GM19467 (cell line): ENCODE measurements around the gene ABCC1.
"Not testable (repeated sequence)": the region's sequence is repeated elsewhere in the genome, so short reads cannot be mapped to it uniquely, and the experiment has no call there.

ENCODE experiments used
- ATAC-seq: cut with Tn5 transposase; IDR thresholded peaks from one replicate; pipeline ENCODE4 v1.9.1; 2021; ENCODE audit warnings: mild to moderate bottlenecking, moderate library complexity; ENCODE audit not compliant: unreplicated experiment

The ABCC1 gene

DNA sequence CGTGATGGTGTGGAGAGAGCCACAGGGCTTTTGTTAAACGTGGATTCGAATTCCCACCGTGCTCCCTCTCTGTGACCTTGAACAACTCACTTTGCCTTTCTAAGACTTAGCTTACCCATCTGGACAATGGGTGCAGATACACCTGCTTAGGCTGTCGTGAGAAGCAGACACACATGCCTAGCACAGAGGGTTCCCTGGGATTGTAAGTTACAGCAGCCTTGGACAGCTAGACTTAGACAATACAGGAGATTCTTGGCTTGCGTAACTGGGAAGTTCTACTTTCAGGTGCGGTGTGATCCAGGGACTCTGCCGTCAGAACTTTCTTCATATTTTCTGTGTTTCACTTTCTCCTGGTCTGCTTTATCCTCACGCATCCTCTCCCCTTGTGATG lies 127.0 kb downstream of the ABCC1 start:
- ATAC-seq = no peak

DNA sequence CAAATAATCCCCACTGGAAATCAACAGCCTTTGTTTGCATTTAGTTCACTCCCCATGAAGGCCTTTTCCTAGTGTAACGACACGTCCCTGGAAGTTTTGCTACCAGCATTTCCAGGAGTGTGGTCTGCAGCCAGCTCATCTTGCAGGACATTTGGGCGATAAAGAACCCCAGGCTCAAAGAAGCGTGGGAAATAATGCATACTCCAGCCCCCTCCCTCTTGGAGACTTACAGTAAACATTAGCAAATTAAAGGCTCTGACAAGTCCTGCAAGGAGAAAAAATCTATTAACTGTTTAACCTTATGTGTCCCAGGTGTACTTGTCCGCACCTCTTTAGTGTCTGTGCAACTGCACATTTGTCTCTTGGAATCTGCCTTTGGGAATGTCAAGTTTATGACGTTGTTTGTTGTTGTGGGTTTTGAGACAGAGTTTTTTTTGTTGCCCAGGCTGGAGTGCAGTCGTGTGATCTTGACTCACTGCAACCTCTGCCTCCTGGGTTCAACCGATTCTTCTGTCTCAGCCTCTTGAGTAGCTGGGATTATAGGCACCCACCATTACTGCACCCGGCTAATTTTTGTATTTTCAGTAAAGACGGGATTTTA lies 131.1 kb downstream of the ABCC1 start:
- ATAC-seq = no peak

DNA sequence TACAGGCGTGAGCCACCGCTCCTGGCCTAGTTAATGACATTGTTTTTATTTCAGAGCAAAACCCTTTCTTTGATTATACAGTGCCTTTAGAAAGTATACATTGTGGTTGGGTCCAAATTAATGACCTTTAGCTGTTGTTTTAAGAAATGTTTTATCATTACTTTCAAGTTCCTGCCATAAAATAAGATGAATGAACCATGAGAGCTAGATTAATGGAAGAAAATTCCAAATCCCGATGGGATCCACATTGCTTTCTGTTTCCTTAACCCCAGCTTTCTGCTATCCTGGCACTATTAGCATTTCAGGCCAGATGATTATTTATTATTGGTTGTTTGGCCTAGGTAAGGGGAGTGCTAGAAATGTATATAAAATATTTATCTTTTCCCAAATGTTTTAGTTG lies 131.7 kb downstream of the ABCC1 start:
- ATAC-seq = no peak

DNA sequence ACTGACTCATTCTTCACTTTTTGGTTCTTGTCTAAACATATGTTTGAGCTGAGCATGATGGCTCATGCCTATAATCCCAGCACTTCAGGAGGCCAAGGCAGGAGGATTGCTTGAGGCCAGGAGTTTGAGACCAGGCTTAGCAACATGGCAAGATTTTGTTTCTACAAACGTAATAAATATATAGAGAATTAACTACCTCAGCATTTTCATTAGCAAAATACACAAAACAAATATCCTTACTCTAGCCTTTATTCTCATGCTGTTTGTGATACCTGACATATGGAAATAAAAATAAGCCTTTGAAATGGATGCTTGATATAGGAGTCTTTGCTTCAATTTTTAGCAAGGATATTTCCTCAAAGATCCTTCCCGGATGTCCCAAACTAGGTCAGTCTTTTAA lies 132.8 kb downstream of the ABCC1 start:
- ATAC-seq = no peak

DNA sequence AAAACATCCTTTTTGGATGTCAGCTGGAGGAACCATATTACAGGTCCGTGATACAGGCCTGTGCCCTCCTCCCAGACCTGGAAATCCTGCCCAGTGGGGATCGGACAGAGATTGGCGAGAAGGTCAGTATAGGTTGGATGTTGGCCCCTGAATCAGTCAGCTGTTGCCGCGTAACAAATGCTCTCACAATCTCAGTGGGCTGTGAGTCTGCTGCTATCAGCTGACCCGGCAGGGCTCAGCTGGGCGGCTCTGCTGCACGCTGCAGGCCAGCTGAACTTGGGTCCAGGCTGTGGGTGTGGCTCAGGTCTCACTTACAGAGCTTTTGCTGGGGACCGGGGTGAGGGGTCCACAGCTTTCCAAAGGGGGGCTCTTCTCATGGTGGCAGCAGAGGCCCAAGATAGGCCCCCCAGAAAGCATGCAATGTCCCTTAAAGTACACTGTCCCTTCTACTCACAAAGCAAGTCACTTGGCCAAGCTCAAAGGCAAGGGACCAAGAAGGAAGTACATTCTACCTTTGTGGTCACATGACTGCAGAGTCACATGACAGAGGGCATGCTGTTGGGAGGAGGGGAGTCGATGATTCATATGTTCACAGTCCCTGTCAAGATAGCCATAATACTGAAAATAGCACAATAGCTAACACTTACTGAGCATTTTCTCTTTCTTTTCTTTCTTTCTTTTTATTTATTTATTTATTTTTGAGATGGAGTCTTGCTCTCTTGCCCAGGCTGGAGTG lies 134.2 kb downstream of the ABCC1 start:
- ATAC-seq = no peak

DNA sequence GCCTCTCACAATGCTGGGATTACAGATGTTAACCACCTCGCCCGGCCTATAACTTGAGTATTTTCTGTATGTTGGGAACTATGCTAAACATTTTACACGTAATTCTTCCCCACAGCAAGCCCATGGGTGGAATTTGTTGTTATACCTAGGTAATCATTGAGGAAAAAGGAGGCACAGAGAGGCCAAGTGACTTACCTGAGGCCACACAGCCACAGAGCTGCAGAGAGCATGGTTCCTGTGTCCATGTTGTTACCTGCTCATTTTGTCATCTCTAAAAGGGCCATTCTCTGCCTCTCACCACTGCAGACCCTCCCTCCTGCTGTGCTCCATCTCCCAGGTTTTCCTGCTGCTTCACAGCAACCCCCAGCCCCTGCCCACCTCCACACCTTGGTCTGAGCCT lies 135.5 kb downstream of the ABCC1 start:
- no peak for ATAC-seq

DNA sequence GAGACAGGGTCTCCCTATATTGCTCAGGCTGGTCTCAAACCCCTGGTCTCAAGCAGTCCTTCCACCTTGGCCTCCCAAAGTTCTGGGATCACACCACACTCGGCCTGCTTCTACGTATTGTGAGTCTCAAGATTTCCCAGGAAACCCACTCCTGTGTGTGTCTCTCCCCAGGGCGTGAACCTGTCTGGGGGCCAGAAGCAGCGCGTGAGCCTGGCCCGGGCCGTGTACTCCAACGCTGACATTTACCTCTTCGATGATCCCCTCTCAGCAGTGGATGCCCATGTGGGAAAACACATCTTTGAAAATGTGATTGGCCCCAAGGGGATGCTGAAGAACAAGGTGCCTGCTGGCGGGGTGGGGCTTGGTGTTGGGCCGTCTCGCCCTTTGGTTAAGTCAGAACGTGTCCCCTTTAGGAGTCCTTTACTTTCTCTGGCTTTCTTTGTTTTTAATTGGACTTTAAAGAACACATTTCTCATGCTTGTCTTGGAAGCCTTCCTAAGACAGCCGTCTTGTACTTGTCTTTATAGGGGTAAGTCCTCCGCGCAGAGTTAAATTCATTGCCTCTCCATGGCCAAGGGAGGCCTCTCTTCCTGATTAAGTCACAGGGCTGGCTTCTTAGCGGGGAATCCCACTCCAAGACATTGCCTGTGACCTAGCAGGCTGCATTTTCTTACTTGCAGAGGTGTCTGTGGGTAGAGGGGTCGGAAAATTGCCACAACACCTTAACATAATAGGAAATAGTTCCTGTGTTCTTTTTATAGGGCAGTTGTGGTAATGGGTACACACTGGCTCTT lies 137.4 kb downstream of the ABCC1 start:
- ATAC-seq = no peak

DNA sequence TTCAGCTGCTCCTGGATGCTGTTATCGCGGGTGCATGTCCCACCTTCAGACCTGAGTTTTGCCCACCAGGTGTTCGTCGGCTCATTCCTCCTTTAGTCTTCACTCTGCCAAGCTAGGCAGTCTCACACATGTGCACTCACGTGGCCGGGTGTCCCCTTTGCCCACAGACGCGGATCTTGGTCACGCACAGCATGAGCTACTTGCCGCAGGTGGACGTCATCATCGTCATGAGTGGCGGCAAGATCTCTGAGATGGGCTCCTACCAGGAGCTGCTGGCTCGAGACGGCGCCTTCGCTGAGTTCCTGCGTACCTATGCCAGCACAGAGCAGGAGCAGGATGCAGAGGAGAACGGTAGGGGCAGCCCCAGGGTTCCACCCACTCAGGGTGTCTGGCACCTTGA lies 140.8 kb downstream of the ABCC1 start:
- no peak for ATAC-seq

DNA sequence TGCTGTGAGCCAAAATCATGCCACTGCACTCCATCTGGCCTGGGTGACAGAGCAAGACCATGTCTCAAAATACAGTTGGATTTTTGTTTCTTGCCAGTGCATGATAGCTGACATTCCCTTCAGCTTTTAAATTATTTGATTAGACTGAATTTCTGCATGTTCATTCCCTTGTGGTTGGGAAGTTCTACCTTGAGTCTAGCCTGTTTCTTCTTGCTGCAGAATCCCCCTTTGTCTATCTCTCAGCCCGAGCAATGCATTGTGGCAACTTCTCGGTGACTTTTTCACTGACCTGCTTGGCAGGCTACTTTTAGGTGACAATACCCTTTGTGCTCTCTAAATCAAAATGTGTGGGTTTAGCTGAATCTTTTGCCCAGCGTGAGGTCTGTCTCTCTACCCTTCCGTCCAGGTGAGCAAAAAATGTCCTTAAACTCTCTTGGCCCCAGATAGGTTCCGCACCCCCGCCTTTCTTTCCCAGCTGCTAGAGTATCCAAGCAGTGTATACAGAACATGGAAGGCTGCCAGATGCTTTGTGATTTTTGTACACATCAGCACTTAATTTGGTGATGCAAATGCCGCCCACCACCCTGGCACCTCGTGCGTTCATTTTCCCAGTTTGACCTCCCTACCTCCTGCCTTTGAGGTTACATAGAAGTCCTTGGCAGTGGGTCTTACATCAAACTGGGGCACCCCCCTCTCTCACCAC lies 143.7 kb downstream of the ABCC1 start:
- no peak for ATAC-seq

DNA sequence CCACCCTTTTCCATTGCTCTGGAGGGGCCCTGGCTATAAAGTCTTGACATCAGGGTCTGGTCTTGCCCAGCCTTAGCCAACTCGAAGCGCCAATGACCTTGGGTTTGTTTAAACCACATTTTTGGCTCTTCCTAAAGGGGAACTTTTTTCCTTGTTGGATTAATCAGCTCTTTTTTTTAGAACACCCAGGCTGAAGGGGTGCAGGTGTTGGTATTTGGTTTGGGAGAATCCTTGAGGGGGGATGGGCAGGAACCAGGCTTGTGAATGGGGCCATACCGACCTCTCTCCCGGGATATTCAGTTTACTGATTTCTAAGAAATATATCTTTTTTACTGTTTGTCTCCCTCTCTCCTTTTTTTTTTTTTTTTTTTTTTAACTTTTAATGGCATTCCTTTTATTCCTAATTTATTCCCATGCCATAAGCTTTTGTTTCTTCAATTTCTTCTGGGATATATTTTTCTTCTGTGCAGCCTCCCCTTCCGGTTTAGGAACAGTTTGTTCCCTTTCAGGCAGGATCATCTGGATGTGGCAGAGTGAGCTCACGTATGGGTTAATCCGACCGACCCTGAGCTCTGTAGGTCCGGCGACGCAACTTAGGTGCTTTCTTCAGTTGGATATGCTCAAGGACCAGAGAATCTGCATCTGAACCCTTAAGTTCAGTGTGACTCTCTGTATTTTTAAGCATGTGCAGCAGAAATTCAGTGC lies 144.4 kb downstream of the ABCC1 start:
- no peak for ATAC-seq

DNA sequence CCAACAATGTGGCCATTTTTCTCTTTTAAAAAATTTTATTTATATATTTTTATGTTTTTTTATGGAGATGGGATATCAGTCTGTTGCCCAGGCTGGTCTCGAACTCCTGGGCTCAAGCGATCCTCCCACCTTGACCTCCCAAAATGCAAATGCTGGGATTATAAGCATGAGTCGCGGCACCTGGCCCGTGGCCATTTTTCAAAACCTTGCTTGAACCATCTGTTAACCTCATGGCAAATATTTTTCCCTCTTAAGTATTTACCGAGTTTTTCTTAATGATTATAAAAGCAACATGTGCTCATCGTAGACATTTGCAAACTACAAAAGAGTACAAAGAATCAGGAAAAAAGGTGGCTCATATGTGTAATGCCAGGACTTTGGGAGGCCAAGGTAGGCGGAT lies 146.2 kb downstream of the ABCC1 start:
- ATAC-seq = no peak

DNA sequence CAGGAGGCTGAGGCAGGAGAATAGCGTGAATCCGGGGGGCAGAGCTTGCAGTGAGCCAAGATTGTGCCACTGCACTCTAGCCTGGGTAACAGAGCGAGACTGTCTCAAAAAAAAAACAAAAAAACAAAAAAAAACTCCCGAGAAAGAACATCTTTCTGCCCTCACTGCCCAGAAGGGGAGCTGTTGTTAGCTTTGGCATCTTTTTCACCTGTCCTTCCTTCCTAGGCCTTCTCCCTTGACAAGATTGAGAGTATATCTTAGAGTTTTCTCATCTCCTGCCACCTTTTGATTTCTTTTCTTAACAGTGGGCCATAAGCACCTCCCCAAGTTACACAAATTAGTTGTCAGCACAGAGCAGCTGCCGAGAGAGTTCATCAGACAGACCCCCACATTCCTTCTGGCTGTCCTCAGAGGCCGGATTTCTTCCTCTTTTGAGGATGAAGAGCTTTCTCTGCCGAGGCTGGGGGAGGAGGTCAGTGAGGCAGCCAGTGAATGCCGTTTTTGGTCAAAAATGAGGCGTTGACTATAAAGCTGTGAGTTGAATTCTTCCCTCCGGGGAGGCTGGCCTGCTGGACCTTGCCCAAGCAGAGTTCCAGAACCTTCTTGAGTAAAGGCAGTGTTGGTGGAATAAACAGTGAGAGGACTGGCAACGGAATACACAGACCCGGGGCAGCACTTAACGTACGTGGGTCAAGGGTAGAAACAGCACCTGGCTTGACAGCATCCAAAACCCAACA lies 146.9 kb downstream of the ABCC1 start:
- ATAC-seq = no peak

DNA sequence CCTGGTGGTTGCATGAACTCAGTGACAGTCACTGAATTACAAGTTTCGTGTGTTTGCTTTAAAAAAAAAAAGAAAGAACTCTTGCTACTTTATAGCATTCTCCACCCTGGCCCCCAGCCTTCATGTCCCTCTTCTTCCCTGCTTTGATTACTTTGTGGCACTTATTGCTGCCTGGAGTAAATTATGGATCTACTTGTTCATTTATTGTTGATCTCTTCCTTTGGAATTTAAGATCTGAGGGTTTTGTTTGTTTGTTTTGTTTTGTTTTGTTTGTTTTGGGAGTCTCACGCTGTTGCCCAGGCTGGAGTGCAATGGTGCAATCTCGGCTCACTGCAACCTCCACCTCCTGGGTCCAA lies 147.4 kb downstream of the ABCC1 start:
- ATAC-seq = no peak

DNA sequence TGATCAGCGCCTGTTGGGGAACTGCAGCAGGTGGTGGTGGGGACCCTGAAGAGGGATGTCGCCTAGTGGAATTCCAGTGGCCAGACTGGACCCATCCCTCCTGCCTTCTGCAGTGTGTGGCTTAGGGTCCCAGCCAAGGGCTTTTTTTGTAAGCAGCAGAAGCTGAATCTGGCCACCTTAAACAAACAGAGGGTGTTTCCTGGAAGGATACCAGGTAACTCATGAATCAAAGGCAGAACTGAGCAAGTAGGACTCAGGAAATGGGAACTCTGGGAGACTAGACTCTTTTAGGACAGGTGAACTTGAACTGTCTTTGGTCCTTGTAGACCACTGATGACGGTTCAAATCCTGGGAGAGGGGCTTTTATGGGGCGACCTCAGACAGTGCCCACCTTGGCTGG lies 149.9 kb downstream of the ABCC1 start:
- no peak for ATAC-seq

DNA sequence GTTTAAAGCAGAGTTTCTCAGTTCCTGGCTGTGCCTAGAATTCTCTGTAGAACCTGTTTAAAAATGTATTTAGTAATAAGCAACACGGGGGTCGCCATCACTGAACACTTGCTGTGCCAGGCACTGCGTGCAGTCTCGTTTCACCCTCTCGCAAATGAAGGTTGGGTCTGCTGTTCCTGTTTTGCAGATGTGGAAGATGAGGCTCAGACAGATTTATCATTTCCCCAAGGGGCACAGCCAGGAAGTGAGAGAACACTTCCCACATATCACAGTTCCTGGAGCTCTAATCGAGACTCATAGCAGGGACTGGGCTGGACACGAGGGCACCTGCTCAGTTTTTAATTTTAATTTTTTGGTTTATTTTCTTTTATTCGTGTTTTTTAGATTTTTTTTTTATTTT lies 151.2 kb downstream of the ABCC1 start:
- ATAC-seq = no peak

DNA sequence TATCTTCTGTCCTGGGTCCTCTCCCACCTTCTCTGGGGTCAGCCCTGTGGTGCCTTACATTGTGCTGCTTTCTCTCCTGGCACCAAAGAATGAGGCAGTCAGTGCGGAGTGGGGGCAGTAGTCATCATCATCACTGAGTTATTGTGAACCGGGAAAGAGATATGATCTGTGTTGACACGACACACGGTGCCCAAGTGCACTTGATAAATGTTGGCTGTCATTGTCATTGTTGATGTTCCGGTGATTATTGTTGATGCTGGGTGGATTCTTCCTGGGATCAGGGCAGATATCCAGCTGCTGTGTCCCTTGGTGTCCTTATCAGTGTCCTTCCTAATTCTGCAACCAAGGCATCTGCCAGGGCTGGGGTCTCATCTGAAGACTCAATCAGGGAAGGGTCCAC lies 152.2 kb downstream of the ABCC1 start:
- no peak for ATAC-seq

DNA sequence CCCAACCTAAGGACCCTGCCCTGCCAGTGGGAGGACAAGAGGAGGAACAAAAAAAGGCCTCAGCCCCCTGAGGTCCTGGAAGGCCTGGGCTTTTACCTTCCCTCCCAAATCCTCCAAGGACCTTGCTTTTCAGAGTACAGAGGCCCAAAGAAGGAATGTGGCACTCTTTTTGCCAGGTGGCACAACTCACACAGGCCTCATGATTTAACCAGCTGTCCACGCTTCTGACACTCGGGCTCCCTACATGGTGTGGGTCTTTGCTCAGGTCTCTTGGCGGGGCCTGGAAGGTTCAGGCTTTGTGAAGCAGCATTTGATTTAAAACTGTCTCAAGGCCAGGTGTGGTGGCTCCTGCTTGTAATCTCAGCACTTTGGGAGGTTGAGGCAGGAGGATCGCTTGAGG lies 153.3 kb downstream of the ABCC1 start:
- ATAC-seq = no peak

DNA sequence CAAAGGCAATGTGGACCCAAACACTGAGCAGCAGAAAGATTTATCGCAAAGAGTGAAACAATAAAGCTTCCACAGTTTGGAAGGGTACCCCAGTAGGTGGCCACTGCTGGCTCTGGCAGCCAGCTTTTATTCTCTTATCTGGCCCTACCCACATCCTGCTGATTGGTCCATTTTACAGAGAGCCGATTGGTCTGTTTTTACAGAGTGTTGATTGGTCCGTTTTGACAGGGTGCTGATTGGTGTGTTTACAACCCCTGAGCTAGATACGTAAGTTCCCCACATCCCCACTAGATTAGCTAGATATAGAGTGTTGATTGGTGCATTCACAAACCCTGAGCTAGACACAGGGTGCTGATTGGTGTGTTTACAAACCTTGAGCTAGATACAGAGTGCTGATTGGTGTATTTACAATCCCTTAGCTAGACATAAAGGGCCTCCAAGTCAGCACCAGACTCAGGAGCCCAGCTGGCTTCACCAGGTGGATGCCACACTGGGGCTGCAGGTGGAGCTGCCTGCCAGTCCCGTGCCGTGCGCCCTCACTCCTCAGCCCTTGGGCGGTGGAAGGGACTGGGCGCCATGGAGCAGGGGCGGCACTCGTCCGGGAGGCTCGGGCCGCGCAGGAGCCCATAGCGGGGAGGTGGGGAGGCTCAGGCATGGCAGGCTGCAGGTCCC lies 154.9 kb downstream of the ABCC1 start:
- ATAC-seq = not testable (repeated sequence)

DNA sequence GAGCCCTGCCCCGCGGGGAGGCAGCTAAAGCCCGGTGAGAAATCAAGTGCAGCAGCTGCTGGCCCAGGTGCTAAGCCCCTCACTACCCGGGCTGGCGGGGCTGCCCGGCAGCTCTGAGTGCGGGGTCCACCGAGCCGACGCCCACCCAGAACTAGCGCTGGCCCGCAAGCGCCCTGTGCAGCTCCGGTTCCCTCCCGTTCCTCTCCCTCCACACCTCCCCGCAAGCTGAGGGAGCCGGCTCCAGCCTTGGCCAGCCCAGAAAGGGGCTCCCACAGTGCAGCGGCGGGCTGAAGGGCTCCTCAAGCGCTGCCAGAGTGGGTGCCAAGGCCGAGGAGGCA lies 155.4 kb downstream of the ABCC1 start:
- ATAC-seq = not testable (repeated sequence)

DNA sequence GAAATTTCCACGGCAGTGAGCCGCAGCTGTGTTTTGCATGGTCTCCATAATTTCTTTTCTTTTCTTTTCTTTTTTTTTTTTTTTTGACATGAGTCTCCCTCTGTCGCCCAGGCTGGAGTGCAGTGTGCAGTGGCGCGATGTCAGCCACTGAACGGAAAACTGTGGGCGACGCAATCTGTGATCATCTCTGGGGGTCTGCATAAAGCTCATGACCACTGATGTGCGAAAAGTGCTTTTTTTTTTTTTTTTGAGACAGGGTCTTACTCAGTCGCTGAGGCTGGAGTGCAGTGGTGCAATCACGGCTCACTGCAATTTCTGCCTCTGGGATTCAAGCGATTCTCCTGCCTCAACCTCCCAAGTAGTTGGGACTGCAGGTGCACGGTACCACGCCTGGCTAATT lies 156.2 kb downstream of the ABCC1 start:
- no peak for ATAC-seq
